ENCODE data around the gene ZNRF3.

The ZNRF3 gene

GRCh38 chr22:28962042-28962554 is 78.7 kb downstream of the ZNRF3 start:
- H2BK120ac ChIP-seq (ENCODE audit: low read depth, low read length), result no peak overlapping the region
- no peak overlapping the region for H3K23ac ChIP-seq (ENCODE audit: low read depth, low read length, poor library complexity)
- no peak overlapping the region for H2BK5ac ChIP-seq (ENCODE audit: low read length)
- no peak for DNase-seq (ENCODE audit: low spot score)
- no peak overlapping the region for H3K4me2 ChIP-seq (ENCODE audit: insufficient read depth, low read length, poor library complexity, severe bottlenecking)
- no peak overlapping the region for H4K8ac ChIP-seq (ENCODE audit: low read depth, low read length)
- H3K9ac ChIP-seq (ENCODE audit: low read depth, low read length, poor library complexity), result no peak overlapping the region
- no peak overlapping the region for H2BK15ac ChIP-seq (ENCODE audit: low read length)
- H3K27ac ChIP-seq (replicated peaks; ENCODE audit: low read length), result no peak overlapping the region
- no peak overlapping the region for H4K91ac ChIP-seq (ENCODE audit: low read depth, low read length, poor library complexity)
- peaks cover 2 to 16% of the 10 kb centered on the region in 2 donors for H3K9me3 ChIP-seq (replicated peaks in 1 of 2; ENCODE audit: control insufficient read depth in 2 of 2, insufficient read depth in 1 of 2, low read depth in 1 of 2, low read length in 2 of 2)
- no peak overlapping the region for H3K4ac ChIP-seq (ENCODE audit: low read length)
- WGBS, 2 donors (ENCODE audit: extremely low coverage in 2 of 2, insufficient read length in 2 of 2, insufficient replicate concordance in 1 of 2), result no CpG with 5 or more reads among the region's 3 CpGs
- H3K36me3 ChIP-seq (replicated peaks in 1 of 2; ENCODE audit: control insufficient read depth in 2 of 2, insufficient read depth in 2 of 2, low read length in 2 of 2), result peaks cover 0 to 32% of the 10 kb centered on the region in 2 donors
- peaks cover 3 to 28% of the 10 kb centered on the region in 2 donors for H3K4me1 ChIP-seq (ENCODE audit: control insufficient read depth in 2 of 2, insufficient read depth in 1 of 2, low read depth in 1 of 2, low read length in 2 of 2)
- no peak overlapping the region for H2AFZ ChIP-seq (ENCODE audit: low read length)
- H3K79me1 ChIP-seq (ENCODE audit: low read depth, low read length), result no peaks in the 10 kb centered on the region
- H2AK5ac ChIP-seq (ENCODE audit: low read depth, low read length), result no peak overlapping the region
- H3K14ac ChIP-seq (ENCODE audit: low read length), result no peak overlapping the region
- no peak overlapping the region for H2BK12ac ChIP-seq (ENCODE audit: low read length)
- H3K27me3 ChIP-seq (ENCODE audit: control insufficient read depth in 3 of 3, insufficient read depth in 3 of 3, low read depth in 1 of 3, low read length in 3 of 3), result no peaks in the 10 kb centered on the region
- H3K18ac ChIP-seq (ENCODE audit: low read length), result no peak overlapping the region
- H3K4me3 ChIP-seq (ENCODE audit: low read length in 2 of 2), result no peak overlapping the region

GRCh38 chr22:28963362-28963761 is 80.0 kb downstream of the ZNRF3 start:
- Histone ChIP-seq H3K18ac (ENCODE audit: low read length) (no peak overlapping the region), H3K79me1 (ENCODE audit: low read depth, low read length) (no peaks in the 10 kb centered on the region), H3K27ac (replicated peaks; ENCODE audit: low read length) (no peak overlapping the region), H2BK5ac (ENCODE audit: low read length) (no peak overlapping the region), H3K9me3 (replicated peaks in 1 of 2; ENCODE audit: control insufficient read depth in 2 of 2, insufficient read depth in 1 of 2, low read depth in 1 of 2, low read length in 2 of 2) (peaks cover 2 to 25% of the 10 kb centered on the region in 2 donors), H2BK15ac (ENCODE audit: low read length) (no peak overlapping the region), H2AK5ac (ENCODE audit: low read depth, low read length) (no peak overlapping the region), H3K4me2 (ENCODE audit: insufficient read depth, low read length, poor library complexity, severe bottlenecking) (no peak overlapping the region), H2BK120ac (ENCODE audit: low read depth, low read length) (no peak overlapping the region), H3K4me3 (ENCODE audit: low read length in 2 of 2) (no peak overlapping the region), H3K27me3 (ENCODE audit: control insufficient read depth in 3 of 3, insufficient read depth in 3 of 3, low read depth in 1 of 3, low read length in 3 of 3) (no peaks in the 10 kb centered on the region), H3K14ac (ENCODE audit: low read length) (no peak overlapping the region), H4K91ac (ENCODE audit: low read depth, low read length, poor library complexity) (no peak overlapping the region), H2BK12ac (ENCODE audit: low read length) (no peak overlapping the region), H3K4ac (ENCODE audit: low read length) (no peak overlapping the region), H3K9ac (ENCODE audit: low read depth, low read length, poor library complexity) (no peak overlapping the region), H3K36me3 (replicated peaks in 1 of 2; ENCODE audit: control insufficient read depth in 2 of 2, insufficient read depth in 2 of 2, low read length in 2 of 2) (peaks cover 0 to 30% of the 10 kb centered on the region in 2 donors), H2AFZ (ENCODE audit: low read length) (no peak overlapping the region), H4K8ac (ENCODE audit: low read depth, low read length) (no peak overlapping the region), H3K23ac (ENCODE audit: low read depth, low read length, poor library complexity) (no peak overlapping the region), H3K4me1 (ENCODE audit: control insufficient read depth in 2 of 2, insufficient read depth in 1 of 2, low read depth in 1 of 2, low read length in 2 of 2) (peaks cover 3 to 28% of the 10 kb centered on the region in 2 donors)
- no peak for DNase-seq (ENCODE audit: low spot score)
- no CpG with 5 or more reads among the region's 2 CpGs for WGBS, 2 donors (ENCODE audit: extremely low coverage in 2 of 2, insufficient read length in 2 of 2, insufficient replicate concordance in 1 of 2)

GRCh38 chr22:28967163-28967665 is 83.8 kb downstream of the ZNRF3 start:
- Histone ChIP-seq H3K4ac (ENCODE audit: low read length) (no peak overlapping the region), H2BK120ac (ENCODE audit: low read depth, low read length) (no peak overlapping the region), H2AK5ac (ENCODE audit: low read depth, low read length) (no peak overlapping the region), H3K79me1 (ENCODE audit: low read depth, low read length) (no peaks in the 10 kb centered on the region), H3K4me3 (ENCODE audit: low read length in 2 of 2) (no peak overlapping the region), H2BK15ac (ENCODE audit: low read length) (no peak overlapping the region), H3K4me1 (ENCODE audit: control insufficient read depth in 2 of 2, insufficient read depth in 1 of 2, low read depth in 1 of 2, low read length in 2 of 2) (peaks cover 10 to 24% of the 10 kb centered on the region in 2 donors), H3K27me3 (ENCODE audit: control insufficient read depth in 3 of 3, insufficient read depth in 3 of 3, low read depth in 1 of 3, low read length in 3 of 3) (no peaks in the 10 kb centered on the region), H2AFZ (ENCODE audit: low read length) (no peak overlapping the region), H3K4me2 (ENCODE audit: insufficient read depth, low read length, poor library complexity, severe bottlenecking) (no peak overlapping the region), H2BK12ac (ENCODE audit: low read length) (no peak overlapping the region), H3K27ac (replicated peaks; ENCODE audit: low read length) (no peak overlapping the region), H3K23ac (ENCODE audit: low read depth, low read length, poor library complexity) (no peak overlapping the region), H2BK5ac (ENCODE audit: low read length) (no peak overlapping the region), H3K18ac (ENCODE audit: low read length) (no peak overlapping the region), H3K14ac (ENCODE audit: low read length) (no peak overlapping the region), H4K91ac (ENCODE audit: low read depth, low read length, poor library complexity) (no peak overlapping the region), H3K36me3 (replicated peaks in 1 of 2; ENCODE audit: control insufficient read depth in 2 of 2, insufficient read depth in 2 of 2, low read length in 2 of 2) (peaks cover 0 to 21% of the 10 kb centered on the region in 2 donors), H3K9me3 (replicated peaks in 1 of 2; ENCODE audit: control insufficient read depth in 2 of 2, insufficient read depth in 1 of 2, low read depth in 1 of 2, low read length in 2 of 2) (peaks cover 0 to 9% of the 10 kb centered on the region in 2 donors), H4K8ac (ENCODE audit: low read depth, low read length) (no peak overlapping the region), H3K9ac (ENCODE audit: low read depth, low read length, poor library complexity) (no peak overlapping the region)
- no CpG with 5 or more reads among the region's 6 CpGs for WGBS, 2 donors (ENCODE audit: extremely low coverage in 2 of 2, insufficient read length in 2 of 2, insufficient replicate concordance in 1 of 2)
- DNase-seq (ENCODE audit: low spot score), result no peak

DNA sequence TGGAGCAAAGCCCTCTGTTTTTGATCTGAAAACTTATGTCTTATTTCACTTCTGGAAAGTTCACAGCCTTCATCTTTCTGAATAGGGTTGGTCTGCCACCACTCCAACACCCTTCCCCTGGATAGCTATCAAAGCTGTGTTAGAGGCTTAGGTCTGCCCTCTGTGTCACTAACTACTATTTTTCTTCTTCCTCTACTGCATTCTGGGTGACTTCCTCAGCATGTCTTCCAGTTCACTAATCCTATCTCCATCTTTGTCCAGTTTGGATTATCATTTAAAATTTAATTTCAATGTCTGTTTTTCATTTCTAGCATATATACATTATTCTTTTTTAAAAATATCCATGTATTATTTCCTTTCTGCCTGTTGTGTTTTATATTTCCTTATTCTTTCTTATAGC is 84.6 kb downstream of the ZNRF3 start:
- Histone ChIP-seq H3K79me1 (ENCODE audit: low read depth, low read length) (no peaks in the 10 kb centered on the region), H3K36me3 (replicated peaks in 1 of 2; ENCODE audit: control insufficient read depth in 2 of 2, insufficient read depth in 2 of 2, low read length in 2 of 2) (peaks cover 0 to 21% of the 10 kb centered on the region in 2 donors), H4K91ac (ENCODE audit: low read depth, low read length, poor library complexity) (no peak overlapping the region), H3K27me3 (ENCODE audit: control insufficient read depth in 3 of 3, insufficient read depth in 3 of 3, low read depth in 1 of 3, low read length in 3 of 3) (no peaks in the 10 kb centered on the region), H3K9me3 (replicated peaks in 1 of 2; ENCODE audit: control insufficient read depth in 2 of 2, insufficient read depth in 1 of 2, low read depth in 1 of 2, low read length in 2 of 2) (peaks cover 0 to 9% of the 10 kb centered on the region in 2 donors), H3K27ac (replicated peaks; ENCODE audit: low read length) (no peak overlapping the region), H4K8ac (ENCODE audit: low read depth, low read length) (no peak overlapping the region), H3K18ac (ENCODE audit: low read length) (no peak overlapping the region), H3K4me3 (ENCODE audit: low read length in 2 of 2) (no peak overlapping the region), H3K4ac (ENCODE audit: low read length) (no peak overlapping the region), H2BK12ac (ENCODE audit: low read length) (no peak overlapping the region), H3K4me1 (ENCODE audit: control insufficient read depth in 2 of 2, insufficient read depth in 1 of 2, low read depth in 1 of 2, low read length in 2 of 2) (peaks cover 8 to 17% of the 10 kb centered on the region in 2 donors), H2BK120ac (ENCODE audit: low read depth, low read length) (no peak overlapping the region), H2AK5ac (ENCODE audit: low read depth, low read length) (no peak overlapping the region), H3K14ac (ENCODE audit: low read length) (no peak overlapping the region), H3K9ac (ENCODE audit: low read depth, low read length, poor library complexity) (no peak overlapping the region), H3K23ac (ENCODE audit: low read depth, low read length, poor library complexity) (no peak overlapping the region), H3K4me2 (ENCODE audit: insufficient read depth, low read length, poor library complexity, severe bottlenecking) (no peak overlapping the region), H2BK15ac (ENCODE audit: low read length) (no peak overlapping the region), H2AFZ (ENCODE audit: low read length) (no peak overlapping the region), H2BK5ac (ENCODE audit: low read length) (no peak overlapping the region)
- DNase-seq (ENCODE audit: low spot score), result no peak
